Stimulated activated CD4-positive, alpha-beta T cell treated with anti-CD3 and anti-CD28 coated beads, Interleukin-2, amount 100 ng/mL, for 48 hours (primary cell): Measurements from ENCODE around the gene LRP8.

Source experiments
- DNase-seq, 2 donors: peaks; one replicate each; pipeline ENCODE4 v3.0.0-alpha.2; 2020

Gene LRP8

DNA sequence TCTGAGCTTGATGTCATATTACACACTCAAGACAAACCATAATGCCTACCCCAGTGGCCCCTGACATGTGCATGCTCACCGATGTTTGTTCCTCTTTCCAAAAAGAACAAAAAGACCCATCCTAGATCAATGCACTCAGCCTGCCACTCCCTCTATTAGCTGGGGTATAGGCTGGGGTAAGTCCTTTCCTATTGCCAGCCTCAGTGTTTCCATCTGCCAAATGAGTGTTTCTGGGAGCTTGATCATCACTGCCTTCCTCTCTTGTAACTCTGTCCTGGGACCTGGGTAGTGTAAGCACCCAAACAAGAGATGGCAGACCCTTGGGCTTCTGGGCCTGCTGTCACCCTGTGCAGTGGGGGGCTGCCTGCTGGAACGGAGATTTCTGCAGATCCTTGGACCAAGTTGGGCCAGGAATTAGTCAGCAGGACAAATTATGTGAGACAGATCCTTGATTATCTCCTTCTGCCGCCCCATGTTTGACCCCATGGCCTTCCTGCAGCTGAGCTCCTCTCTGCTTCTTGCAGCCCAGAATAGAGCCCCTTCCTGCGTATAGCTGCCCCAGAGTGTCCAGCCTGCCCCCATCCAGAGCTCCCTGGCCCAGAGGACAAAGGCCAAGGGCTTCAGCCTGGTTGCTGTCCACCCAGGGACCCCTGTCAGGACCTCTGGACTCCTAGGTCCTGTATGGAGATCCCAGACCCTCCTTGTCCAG lies 31.5 kb upstream of the LRP8 start:
- DNase-seq: no peak

GRCh38 chr1:53356637-53357036 lies 28.8 kb upstream of the LRP8 start:
- no peak for DNase-seq

DNA sequence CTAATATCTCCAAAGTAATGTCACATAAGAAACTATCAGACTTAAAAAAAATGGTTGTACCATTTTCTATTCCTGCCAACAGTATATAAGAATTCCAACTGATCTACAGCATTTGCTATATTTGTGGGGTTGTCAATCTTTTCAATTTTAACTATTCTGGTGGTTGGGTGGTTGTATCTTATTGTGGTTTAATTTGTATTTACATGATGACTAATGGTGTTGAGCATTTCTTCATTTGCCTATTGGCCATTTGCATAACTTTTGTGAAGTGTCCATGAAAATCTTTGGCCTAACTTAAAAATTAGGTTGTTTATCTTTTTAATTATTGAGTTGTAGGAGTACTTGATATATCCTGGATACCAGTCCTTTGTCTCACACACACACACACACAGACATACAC lies 26.2 kb upstream of the LRP8 start:
- DNase-seq: no peak

DNA sequence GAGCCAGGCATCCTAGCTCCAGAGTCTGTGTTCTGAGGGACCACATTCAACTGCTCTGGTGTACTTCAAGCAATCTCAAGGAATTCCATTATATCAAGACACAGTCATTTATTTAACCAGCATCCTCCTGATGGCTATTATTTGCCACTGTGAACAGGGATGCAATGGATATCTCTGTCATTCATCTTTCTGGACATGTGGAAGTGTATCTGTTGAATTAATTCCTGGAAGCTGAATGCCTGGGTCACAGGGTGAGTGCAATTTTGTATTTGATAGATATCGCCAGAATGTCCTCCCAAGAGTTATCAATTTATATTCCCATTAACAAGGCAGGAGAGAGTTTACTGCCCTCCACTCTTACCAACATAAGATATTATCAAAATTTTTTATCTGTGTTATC lies 24.7 kb upstream of the LRP8 start:
- DNase-seq: no peak

- DNase-seq: no peak
Measured at GRCh38 chr1:53350853-53351767, 23.2 kb upstream of the LRP8 start.

- DNase-seq: no peak
Measured at GRCh38 chr1:53349968-53350852, 22.3 kb upstream of the LRP8 start.

- no peak for DNase-seq
Measured at GRCh38 chr1:53349369-53349835, 21.5 kb upstream of the LRP8 start.

GRCh38 chr1:53348486-53349368 lies 20.9 kb upstream of the LRP8 start:
- no peak for DNase-seq

- no peak for DNase-seq
Measured at GRCh38 chr1:53346814-53347176, 18.9 kb upstream of the LRP8 start.

DNA sequence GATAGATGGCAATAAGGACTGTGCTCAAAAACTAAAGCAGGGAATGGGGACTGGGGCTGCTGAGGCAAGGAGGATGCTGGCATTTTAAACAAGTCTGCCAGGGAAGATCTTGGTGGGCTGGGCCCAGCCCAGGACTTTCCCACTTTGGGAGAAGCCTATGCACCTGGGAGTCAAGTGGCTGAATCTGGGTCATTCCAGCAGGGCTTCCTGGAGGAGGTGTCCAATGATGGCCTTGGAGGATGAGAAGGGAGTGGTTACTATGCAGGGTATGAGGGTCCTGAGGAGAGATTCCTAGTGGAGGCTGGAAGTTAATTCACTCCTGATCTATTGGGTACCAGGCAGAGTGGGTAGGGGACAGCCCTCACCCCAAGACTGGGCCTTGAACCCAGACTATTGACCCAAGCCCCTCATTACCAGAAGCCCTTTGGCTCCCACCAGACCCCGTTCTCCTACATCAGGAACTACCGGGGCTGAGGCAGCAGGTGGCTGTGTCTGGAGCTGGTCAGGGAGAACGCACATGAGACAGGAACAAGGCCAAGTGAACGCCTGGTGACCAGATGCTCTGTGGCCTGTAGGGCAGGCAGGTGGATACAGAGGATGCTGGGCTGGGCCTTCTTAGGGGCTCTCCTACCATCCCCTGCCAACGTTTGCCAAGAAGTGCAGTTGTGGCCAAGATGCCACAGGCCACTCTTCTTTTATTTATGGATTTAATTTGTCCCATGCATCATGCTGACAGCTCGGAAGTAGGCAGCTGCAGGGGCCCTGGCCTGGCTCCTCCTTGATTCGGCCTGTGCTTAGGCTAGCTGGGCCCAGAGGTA lies 18.3 kb upstream of the LRP8 start:
- DNase-seq: no peak

GRCh38 chr1:53344921-53345838 lies 17.3 kb upstream of the LRP8 start:
- no peak for DNase-seq

DNA sequence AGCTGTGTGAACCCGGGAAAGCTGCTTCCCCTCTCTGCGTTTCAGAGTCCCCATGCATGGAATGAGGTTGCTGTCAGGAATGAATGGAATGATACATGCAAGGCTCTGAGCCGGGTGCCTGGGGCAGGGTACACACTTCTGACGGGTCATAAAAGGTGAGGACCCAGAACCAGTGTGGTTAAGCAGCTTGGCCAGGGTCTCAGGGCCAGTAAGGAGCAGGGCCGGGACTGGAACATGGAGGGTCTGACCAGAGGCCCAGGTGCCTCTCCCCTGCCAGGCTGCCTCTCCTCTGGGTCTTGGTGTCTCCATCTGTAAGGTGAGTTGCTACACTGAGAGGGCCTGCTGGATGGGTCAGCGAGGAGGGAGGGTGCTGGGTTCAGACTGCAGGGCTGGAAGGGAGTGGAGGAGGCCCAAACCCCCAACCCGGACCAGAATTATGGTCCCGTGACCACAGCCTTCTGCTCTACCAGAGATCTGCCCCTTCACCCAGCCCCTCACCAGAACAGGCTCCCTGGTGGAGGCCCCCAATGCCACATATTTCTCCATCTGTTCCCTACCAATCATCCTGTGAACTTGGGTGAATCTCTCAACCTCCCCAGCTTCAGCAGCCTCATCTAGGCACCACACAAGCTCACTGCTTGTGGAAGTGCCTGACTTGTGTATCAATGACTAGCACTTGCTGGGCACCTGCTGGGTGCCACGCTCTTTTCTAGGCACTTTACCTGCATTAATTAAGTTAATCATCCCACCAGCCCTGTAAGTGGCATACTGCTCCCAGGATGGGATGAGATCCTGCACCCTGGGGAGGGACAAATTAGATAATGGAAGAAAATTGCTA lies 16.2 kb upstream of the LRP8 start:
- no peak for DNase-seq

DNA sequence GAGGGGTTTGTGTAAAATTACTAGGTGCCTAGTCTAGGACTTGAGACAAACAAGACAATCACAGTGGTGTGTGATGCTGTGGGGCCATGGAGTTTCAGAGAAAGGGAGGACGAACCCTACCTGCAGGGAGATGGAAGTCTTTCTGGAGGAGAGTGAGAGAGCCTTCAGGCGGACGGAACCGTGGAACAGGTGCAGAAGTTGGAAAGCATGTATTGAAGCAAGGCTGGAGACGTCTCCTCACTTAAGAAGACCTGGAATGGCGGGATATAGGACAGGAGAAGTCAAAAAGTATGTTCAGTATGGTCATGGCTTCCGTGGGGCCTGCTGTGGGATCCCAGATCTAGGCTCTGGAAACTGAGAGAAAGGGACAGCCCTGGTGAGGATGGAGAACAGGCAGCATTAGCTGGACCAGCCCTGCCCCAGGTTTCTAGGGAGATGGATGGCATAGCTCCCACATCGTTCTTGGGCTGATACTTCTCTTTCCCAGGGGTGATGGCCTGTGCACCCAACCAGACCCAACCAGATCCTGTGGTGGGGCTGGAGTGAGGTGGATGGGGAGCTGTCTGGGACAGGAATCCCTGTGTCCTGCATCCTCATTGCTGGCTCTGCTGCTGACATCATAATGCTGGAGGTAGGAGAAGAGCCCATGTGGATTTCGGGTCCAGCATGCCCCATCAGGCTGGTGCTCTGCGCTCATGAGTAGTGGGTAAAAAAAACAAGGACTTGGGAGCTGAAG lies 15.0 kb upstream of the LRP8 start:
- no peak for DNase-seq

GRCh38 chr1:53341961-53342707 lies 14.3 kb upstream of the LRP8 start:
- DNase-seq: no peak

DNA sequence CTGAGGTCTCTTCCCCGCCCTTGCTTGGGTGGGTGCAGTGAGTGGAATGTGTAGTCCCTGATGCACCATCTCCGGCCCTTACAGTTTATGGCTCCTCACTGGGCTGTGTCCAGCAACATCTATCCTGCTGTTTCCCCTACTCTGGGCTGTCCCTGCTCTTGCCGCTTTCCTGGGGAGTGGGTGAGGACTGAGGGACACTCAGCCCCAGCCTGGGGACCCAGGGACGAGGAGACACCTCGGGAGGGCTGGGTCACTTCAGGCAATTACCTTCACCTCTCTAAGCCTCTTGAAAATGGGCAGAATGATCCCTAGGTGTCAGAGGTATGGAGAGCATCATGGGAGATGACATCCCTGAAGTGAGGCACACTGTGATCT lies 13.6 kb upstream of the LRP8 start:
- DNase-seq: no peak

DNA sequence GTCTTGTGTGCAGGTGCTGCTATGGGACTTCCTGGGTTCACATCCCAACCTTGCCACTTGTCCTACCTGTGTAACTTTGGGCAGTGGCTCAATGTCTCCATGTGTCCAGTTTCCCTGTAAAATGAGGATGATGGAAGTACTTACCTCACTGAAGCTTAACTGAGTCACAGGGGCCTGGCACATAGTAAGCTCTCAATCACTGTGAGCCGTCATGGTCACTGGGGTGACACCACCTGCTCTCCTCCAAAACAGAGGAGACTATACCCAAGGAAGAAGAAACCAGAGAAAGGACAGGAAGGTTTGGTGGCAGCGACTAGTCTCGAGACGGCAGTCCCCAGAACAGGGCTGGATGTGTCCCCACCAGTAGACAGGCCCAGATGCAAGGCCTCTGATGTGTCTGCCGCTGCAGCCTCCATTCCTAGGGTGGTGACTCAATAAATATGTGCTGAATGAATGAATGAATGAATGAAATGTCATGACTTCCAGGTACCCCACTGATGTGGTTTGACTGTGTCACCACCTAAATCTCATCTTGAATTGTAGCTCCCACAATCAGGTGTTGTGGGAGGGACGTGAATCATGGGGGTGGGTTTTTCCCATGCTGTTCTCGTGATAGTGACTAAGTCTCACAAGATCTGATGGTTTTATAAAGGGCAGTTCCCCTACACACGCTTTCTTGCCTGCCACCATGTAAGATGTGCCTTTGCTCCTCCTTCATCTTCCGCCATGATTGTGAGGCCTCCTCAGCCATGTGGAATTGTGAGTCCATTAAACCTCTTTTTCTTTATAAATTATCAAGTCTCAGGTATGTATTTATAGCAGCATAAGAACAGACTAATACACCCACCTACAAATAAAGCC lies 13.0 kb upstream of the LRP8 start:
- no peak for DNase-seq
